HepG2 (cell line): ENCODE data around the gene TSPYL4. TPM values are rescaled to one million over a fixed set of nuclear protein-coding genes. Genes with fewer than 3 reads are reported as not detected.

ENCODE experiments used
- ATF4 ChIP-seq, 2 experiments: fragments of 450-650 bp in 1 of 2; sonication (generic) in 1 of 2; formaldehyde crosslinking; IDR thresholded peaks; 2 replicates each; pipeline versions ENCODE4 v1.5.0 to v1.8.0; 2020 to 2022; ENCODE audit warnings: mild to moderate bottlenecking in 1 of 2, missing genetic modification reagents in 1 of 2
- CEBPB ChIP-seq: IDR thresholded peaks from 2 replicates; pipeline ENCODE4 v1.6.1; 2011; ENCODE audit warnings: low read depth, low read length, improper control_type of control experiment, borderline replicate concordance
- ERF ChIP-seq: IDR thresholded peaks from 2 replicates; pipeline ENCODE4 v1.6.1; 2018; ENCODE audit warnings: missing biosample characterization, missing genetic modification reagents
- HBP1 ChIP-seq: IDR thresholded peaks from 2 replicates; pipeline ENCODE4 v1.6.1; 2016; ENCODE audit warnings: low read depth, control low read depth
- HDAC1 ChIP-seq: sonication (generic); formaldehyde crosslinking; IDR thresholded peaks from 2 replicates; pipeline ENCODE4 v1.5.1; 2020; ENCODE audit warnings: mild to moderate bottlenecking, missing genetic modification reagents
- HNF1B ChIP-seq: sonication (generic); formaldehyde crosslinking; IDR thresholded peaks from 2 replicates; pipeline ENCODE4 v1.5.1; 2020; ENCODE audit warnings: mild to moderate bottlenecking, moderate library complexity, missing genetic modification reagents
- MIER3 ChIP-seq: IDR thresholded peaks from 2 replicates; pipeline ENCODE4 v1.6.1; 2016; ENCODE audit warnings: missing compliant biosample characterization, borderline replicate concordance
- NR2F6 ChIP-seq, 2 experiments: IDR thresholded peaks; 2 replicates each; pipeline ENCODE4 v1.6.1; 2016; ENCODE audit warnings: antibody characterized with exemption in 1 of 2, mild to moderate bottlenecking in 1 of 2
- PHF21A ChIP-seq: sonication (generic); formaldehyde crosslinking; IDR thresholded peaks from 2 replicates; pipeline ENCODE4 v1.5.0; 2020; ENCODE audit warnings: mild to moderate bottlenecking, missing genetic modification reagents
- PITX1 ChIP-seq: sonication (generic); formaldehyde crosslinking; IDR thresholded peaks from 2 replicates; pipeline ENCODE4 v1.5.1; 2020; ENCODE audit warnings: mild to moderate bottlenecking, missing genetic modification reagents
- RARA ChIP-seq: IDR thresholded peaks from 2 replicates; pipeline ENCODE4 v1.6.1; 2016; ENCODE audit warnings: missing genetic modification reagents, missing compliant biosample characterization
- TOE1 ChIP-seq: sonication (generic); formaldehyde crosslinking; IDR thresholded peaks from 2 replicates; pipeline ENCODE4 v1.4.0; 2020; ENCODE audit warnings: mild to moderate bottlenecking, missing genetic modification reagents
- ZBTB14 ChIP-seq: sonication (generic); formaldehyde crosslinking; IDR thresholded peaks from 2 replicates; pipeline ENCODE4 v1.4.0; 2020; ENCODE audit warnings: missing genetic modification reagents
- ZBTB20 ChIP-seq: sonication (generic); formaldehyde crosslinking; IDR thresholded peaks from 2 replicates; pipeline ENCODE4 v1.8.1; 2023; ENCODE audit warnings: missing genetic modification reagents, low read depth, mild to moderate bottlenecking, borderline replicate concordance
- ZBTB3 ChIP-seq: sonication (generic); formaldehyde crosslinking; IDR thresholded peaks from 2 replicates; pipeline ENCODE4 v1.4.0; 2020; ENCODE audit warnings: low read depth, mild to moderate bottlenecking, moderate library complexity, missing genetic modification reagents, borderline replicate concordance
- ZNF251 ChIP-seq: sonication (generic); formaldehyde crosslinking; IDR thresholded peaks from 2 replicates; pipeline ENCODE4 v1.9.0; 2021; ENCODE audit warnings: mild to moderate bottlenecking, missing genetic modification reagents
- ZNF292 ChIP-seq: sonication (generic); formaldehyde crosslinking; IDR thresholded peaks from 2 replicates; pipeline ENCODE4 v1.8.1; 2022; ENCODE audit warnings: mild to moderate bottlenecking, low read depth, missing genetic modification reagents, borderline replicate concordance
- ZNF331 ChIP-seq: sonication (generic); formaldehyde crosslinking; IDR thresholded peaks from 2 replicates; pipeline ENCODE4 v1.4.0; 2020; ENCODE audit warnings: missing genetic modification reagents
- ZNF564 ChIP-seq: sonication (generic); formaldehyde crosslinking; IDR thresholded peaks from 2 replicates; pipeline ENCODE4 v1.8.1; 2023; ENCODE audit warnings: mild to moderate bottlenecking, missing genetic modification reagents
- ZNF572 ChIP-seq: sonication (generic); formaldehyde crosslinking; IDR thresholded peaks from 2 replicates; pipeline ENCODE4 v1.5.1; 2020; ENCODE audit warnings: mild to moderate bottlenecking, missing genetic modification reagents
- ZNF644 ChIP-seq: IDR thresholded peaks from 2 replicates; pipeline ENCODE4 v1.6.1; 2016; ENCODE audit warnings: low read depth
- polyA plus RNA-seq, 8 experiments: library from polyadenylated mRNA; depleted of rRNA in 3 of 8; stranded (reverse) in 7 of 8; unstranded in 1 of 8; fragments of >200 nt; fragmentation: Illumina TruSeq in 4 of 8; extraction: Trizol in 4 of 8; gene quantifications; 2 replicates each; pipeline versions ENCODE4 v1.2.1 to v1.2.3, GENCODE V29; 2011 to 2016; ENCODE audit warnings: low read depth in 4 of 8, missing spikeins in 1 of 8, mixed read lengths in 1 of 8; ENCODE audit not compliant: insufficient read depth in 1 of 8
- total RNA-seq, 5 experiments: library from RNA; depleted of rRNA; stranded (reverse); fragments of >200 nt; fragmentation: Illumina TruSeq; extraction: Trizol; gene quantifications; 2 replicates each; pipeline ENCODE4 v1.2.3, GENCODE V29; 2016; ENCODE audit warnings: low read depth in 1 of 5
- TF ChIP-seq, protein P1 (sequence below): IDR thresholded peaks from 2 replicates; pipeline ENCODE4 v1.4.0; 2020; ENCODE audit warnings: mild to moderate bottlenecking, missing genetic modification reagents

The TSPYL4 gene
- total and polyA plus RNA-seq, 2 of the 13 experiments (the other 11 are each of a cell fraction or from before 2014, with no cell fraction given), result 18.0 to 19.7 TPM

GRCh38 chr6:116247285-116247684 lies 6.6 kb downstream of the TSPYL4 start (continued):
- TF ChIP-seq ATF4 (CRISPR knock-in tag; IDR thresholded peaks at IDR 0.05), result peak in 1 of 2 experiments; percentile 64; a peak in 1 of 4 replicates
- TF ChIP-seq, protein P1, sequence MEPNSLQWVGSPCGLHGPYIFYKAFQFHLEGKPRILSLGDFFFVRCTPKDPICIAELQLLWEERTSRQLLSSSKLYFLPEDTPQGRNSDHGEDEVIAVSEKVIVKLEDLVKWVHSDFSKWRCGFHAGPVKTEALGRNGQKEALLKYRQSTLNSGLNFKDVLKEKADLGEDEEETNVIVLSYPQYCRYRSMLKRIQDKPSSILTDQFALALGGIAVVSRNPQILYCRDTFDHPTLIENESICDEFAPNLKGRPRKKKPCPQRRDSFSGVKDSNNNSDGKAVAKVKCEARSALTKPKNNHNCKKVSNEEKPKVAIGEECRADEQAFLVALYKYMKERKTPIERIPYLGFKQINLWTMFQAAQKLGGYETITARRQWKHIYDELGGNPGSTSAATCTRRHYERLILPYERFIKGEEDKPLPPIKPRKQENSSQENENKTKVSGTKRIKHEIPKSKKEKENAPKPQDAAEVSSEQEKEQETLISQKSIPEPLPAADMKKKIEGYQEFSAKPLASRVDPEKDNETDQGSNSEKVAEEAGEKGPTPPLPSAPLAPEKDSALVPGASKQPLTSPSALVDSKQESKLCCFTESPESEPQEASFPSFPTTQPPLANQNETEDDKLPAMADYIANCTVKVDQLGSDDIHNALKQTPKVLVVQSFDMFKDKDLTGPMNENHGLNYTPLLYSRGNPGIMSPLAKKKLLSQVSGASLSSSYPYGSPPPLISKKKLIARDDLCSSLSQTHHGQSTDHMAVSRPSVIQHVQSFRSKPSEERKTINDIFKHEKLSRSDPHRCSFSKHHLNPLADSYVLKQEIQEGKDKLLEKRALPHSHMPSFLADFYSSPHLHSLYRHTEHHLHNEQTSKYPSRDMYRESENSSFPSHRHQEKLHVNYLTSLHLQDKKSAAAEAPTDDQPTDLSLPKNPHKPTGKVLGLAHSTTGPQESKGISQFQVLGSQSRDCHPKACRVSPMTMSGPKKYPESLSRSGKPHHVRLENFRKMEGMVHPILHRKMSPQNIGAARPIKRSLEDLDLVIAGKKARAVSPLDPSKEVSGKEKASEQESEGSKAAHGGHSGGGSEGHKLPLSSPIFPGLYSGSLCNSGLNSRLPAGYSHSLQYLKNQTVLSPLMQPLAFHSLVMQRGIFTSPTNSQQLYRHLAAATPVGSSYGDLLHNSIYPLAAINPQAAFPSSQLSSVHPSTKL (CRISPR knock-in tag), result peak; percentile 92
- TF ChIP-seq HNF1B (CRISPR knock-in tag), result peak; percentile 33; the same call in 1 of the 2 replicates
- TF ChIP-seq HDAC1 (CRISPR knock-in tag), result 0 out of 2 replicates have a peak, but pooled peaks have one; percentile 51
- peak; percentile 47; the same call in 1 of the 2 replicates for TF ChIP-seq PITX1
- no peak for TF ChIP-seq PHF21A
- no peak for TF ChIP-seq ZBTB3 (CRISPR knock-in tag)
- peak; percentile 51; the same call in 1 of the 2 replicates for TF ChIP-seq ERF (CRISPR knock-in tag)
- TF ChIP-seq TOE1, result 0 out of 2 replicates have a peak, but pooled peaks have one; percentile 24
- peak; percentile 48; the same call in 1 of the 2 replicates for TF ChIP-seq RARA (CRISPR knock-in tag)
- TF ChIP-seq ZNF564 (CRISPR knock-in tag), result no peak
- TF ChIP-seq ZNF572 (CRISPR knock-in tag), result no peak
- peak; percentile 56; the same call in 1 of the 2 replicates for TF ChIP-seq MIER3 (CRISPR knock-in tag)
- TF ChIP-seq NR2F6 (IDR thresholded peaks at IDR 0.05), result peak; percentile 71
- peak; percentile 73; the same call in 1 of the 2 replicates for TF ChIP-seq NR2F6 (CRISPR knock-in tag; IDR thresholded peaks at IDR 0.05)
- TF ChIP-seq ZNF644 (CRISPR knock-in tag), result peak; percentile 95
- 0 out of 2 replicates have a peak, but pooled peaks have one; percentile 40 for TF ChIP-seq ZBTB20 (CRISPR knock-in tag)
- TF ChIP-seq ZBTB14 (CRISPR knock-in tag), result no peak
- TF ChIP-seq CEBPB, result peak; percentile 87
- peak; percentile 55; the same call in 1 of the 2 replicates for TF ChIP-seq ZNF292 (CRISPR knock-in tag)
- no peak for TF ChIP-seq ZNF251 (CRISPR knock-in tag)
- 0 out of 2 replicates have a peak, but pooled peaks have one; percentile 54 for TF ChIP-seq HBP1 (CRISPR knock-in tag)
- TF ChIP-seq ZNF331, result peak; percentile 82
